ENCODE results near the gene PSG11. TPM values are rescaled to one million over a fixed set of nuclear protein-coding genes. Genes with fewer than 3 reads are reported as not detected.

Gene PSG11
- total and polyA plus RNA-seq, 2 of the 8 experiments (the other 6 are each of a cell fraction or from before 2014, with no cell fraction given), result not detected

- no peak overlapping the region for H3K56ac ChIP-seq (replicated peaks; ENCODE audit: insufficient read length, low read depth, low read length)
- H2BK120ac ChIP-seq (replicated peaks; ENCODE audit: low read depth, low read length), result no peak overlapping the region
- no peaks in the 10 kb centered on the region for H4K20me1 ChIP-seq (replicated peaks in 1 of 2; ENCODE audit: control insufficient read depth in 1 of 2, insufficient read depth in 2 of 2, low read length in 2 of 2)
- no peak overlapping the region for H3K23ac ChIP-seq (ENCODE audit: insufficient read length)
- no peak overlapping the region for H2BK15ac ChIP-seq (ENCODE audit: low read length)
- no peak overlapping the region for H3K4ac ChIP-seq (replicated peaks; ENCODE audit: insufficient read length, low read depth, low read length)
- TF ChIP-seq SIX5 (IDR thresholded peaks at IDR 0.05; ENCODE audit: low read depth, low read length), result no peak
- no peak for TF ChIP-seq EGR1 (IDR thresholded peaks at IDR 0.05; ENCODE audit: borderline replicate concordance, low read depth, low read length)
- no peak for TF ChIP-seq SAP30 (IDR thresholded peaks at IDR 0.05; ENCODE audit: insufficient read depth, insufficient replicate concordance, low read length)
- TF ChIP-seq KDM5A (IDR thresholded peaks at IDR 0.05; ENCODE audit: low read length), result no peak
- TF ChIP-seq BCL11A (IDR thresholded peaks at IDR 0.05; ENCODE audit: low read depth in 2 of 2, low read length in 2 of 2), result no peak
- TF ChIP-seq ATF2 (IDR thresholded peaks at IDR 0.05; ENCODE audit: low read length), result no peak
- H2AK5ac ChIP-seq (ENCODE audit: low read depth, low read length), result no peak overlapping the region
- H2AFZ ChIP-seq (ENCODE audit: low read length), result no peak overlapping the region
- FAIRE-seq, result no peak
- no peak overlapping the region for H4K8ac ChIP-seq (ENCODE audit: extremely low read depth, insufficient read depth, low read length)
- no peak overlapping the region for H2BK12ac ChIP-seq (ENCODE audit: low read depth, low read length)
- no peaks in the 10 kb centered on the region for H3K23me2 ChIP-seq (ENCODE audit: low read depth, low read length)
- H3K18ac ChIP-seq (ENCODE audit: extremely low read depth, low read length), result no peak overlapping the region
- no peaks in the 10 kb centered on the region for H3K27me3 ChIP-seq (replicated peaks in 1 of 4; ENCODE audit: control insufficient read depth in 3 of 4, extremely low read depth in 1 of 4, insufficient read depth in 3 of 4, low read length in 3 of 4)
- H3K36me3 ChIP-seq (ENCODE audit: control insufficient read depth in 2 of 4, insufficient read depth in 4 of 4, low read length in 3 of 4), result no peaks in the 10 kb centered on the region
- no peaks in the 10 kb centered on the region for H3K4me1 ChIP-seq (replicated peaks in 1 of 4; ENCODE audit: control insufficient read depth in 3 of 4, insufficient read depth in 4 of 4, low read length in 3 of 4)
- H3K14ac ChIP-seq (ENCODE audit: insufficient read length), result no peak overlapping the region
- H3K4me2 ChIP-seq (ENCODE audit: insufficient read depth in 1 of 2, low read depth in 2 of 2, low read length in 2 of 2), result no peak overlapping the region
- H3K79me1 ChIP-seq (ENCODE audit: low read depth, low read length), result no peaks in the 10 kb centered on the region
- no peak overlapping the region for H2BK20ac ChIP-seq (ENCODE audit: low read length)
- no peaks in the 10 kb centered on the region for H3K79me2 ChIP-seq (ENCODE audit: control insufficient read depth in 1 of 2, insufficient read depth in 2 of 2, low read length in 2 of 2)
- peaks cover 14 to 55% of the 10 kb centered on the region in 2 experiments for H3K9me3 ChIP-seq (ENCODE audit: insufficient read depth in 2 of 2, low read depth in 1 of 2, low read length in 1 of 2)
- no peak overlapping the region for H4K91ac ChIP-seq (replicated peaks; ENCODE audit: insufficient read length, low read length)
- DNase-seq (ENCODE audit: low read depth in 1 of 2, low spot score in 2 of 2), result no peak
- no peak overlapping the region for H3K27ac ChIP-seq (ENCODE audit: low read depth, low read length)
- no peak overlapping the region for H2BK5ac ChIP-seq (ENCODE audit: low read depth, low read length)
- no peak overlapping the region for H4K5ac ChIP-seq (ENCODE audit: insufficient read length, low read depth, low read length)
- WGBS, 2 experiments (ENCODE audit: extremely low coverage in 1 of 2, insufficient coverage in 1 of 2, insufficient read length in 1 of 2, insufficient replicate concordance in 2 of 2, low coverage in 1 of 2, low lambda C conversion rate in 2 of 2, missing lambda C conversion rate in 1 of 2), result 60% methylated on average over 4 of the region's 4 CpGs; no CpG with 5 or more reads in 1 of the 2 experiments
- no peak overlapping the region for H3K4me3 ChIP-seq (ENCODE audit: extremely low read depth in 1 of 4, insufficient read depth in 2 of 4, low read depth in 3 of 4, low read length in 4 of 4)
- no peak overlapping the region for H3K9ac ChIP-seq (replicated peaks in 1 of 4; ENCODE audit: extremely low read depth in 1 of 4, low read depth in 3 of 4, low read length in 3 of 4)
- CTCF ChIA-PET (ENCODE audit: partially characterized antibody), result no interaction called here
- POLR2A ChIA-PET (ENCODE audit: partially characterized antibody), result no interaction called here
Observed at GRCh38 chr19:43028866-43029265, 2.6 kb upstream of the PSG11 start.
